Activated B cell treated with CpG ODN at 0.5 μM for 24 hours (primary cell): ENCODE data around the gene ABCA1. TPM values are rescaled to one million over a fixed set of nuclear protein-coding genes. Genes with fewer than 3 reads are reported as not detected.

Experiments used
- ATAC-seq: fragments of 200-7000 bp; cut with Tn5 transposase; one replicate; pipeline ENCODE4 v1.10.0; 2021; ENCODE audit warnings: low read depth, mild to moderate bottlenecking, moderate library complexity
- CTCF ChIA-PET: fragments of 350-600 bp; sonication (Branson Sonifier 250); formaldehyde crosslinking; loops from one replicate; lab custom pipeline; 2021; ENCODE audit warnings: antibody characterized with exemption; lab: Charles Lee
- POLR2A ChIA-PET: fragments of 350-600 bp; sonication (Branson Sonifier 250); formaldehyde crosslinking; loops from one replicate; lab custom pipeline; 2021; ENCODE audit warnings: antibody characterized with exemption; lab: Charles Lee
- DNase-seq: peaks from one replicate; pipeline ENCODE4 v3.0.0; 2022
- H3K27ac Mint-ChIP-seq: one replicate; pipeline ENCODE4 v1.8.0; 2020; ENCODE audit warnings: mixed read lengths
- H3K27me3 Mint-ChIP-seq: one replicate; pipeline ENCODE4 v1.8.0; 2021; ENCODE audit warnings: mixed read lengths
- H3K36me3 Mint-ChIP-seq: one replicate; pipeline ENCODE4 v1.8.0; 2021; ENCODE audit warnings: low read depth, mixed read lengths
- H3K4me1 Mint-ChIP-seq: one replicate; pipeline ENCODE4 v1.8.0; 2021; ENCODE audit warnings: mixed read lengths
- H3K4me3 Mint-ChIP-seq: one replicate; pipeline ENCODE4 v1.8.0; 2020; ENCODE audit warnings: mild to moderate bottlenecking, mixed read lengths
- H3K9me3 Mint-ChIP-seq: one replicate; pipeline ENCODE4 v1.8.0; 2020; ENCODE audit warnings: mixed read lengths
- CTCF ChIP-seq: fragments of 200-600 bp; IDR thresholded peaks from one replicate; pipeline ENCODE4 v1.8.0; 2022; ENCODE audit warnings: antibody characterized with exemption, mild to moderate bottlenecking
- intact Hi-C: fragments of 100-400 bp; cut with micrococcal nuclease; formaldehyde crosslinking; loops from one replicate; pipeline ENCODE4 v1.15.1; 2024
- total RNA-seq: library from RNA; stranded (reverse); gene quantifications from 2 replicates; pipeline ENCODE4 v1.2.3, GENCODE V29; 2022

ABCA1 gene
- total RNA-seq, 1 donor from 2014 or later: 2.3 TPM

- H3K4me1 Mint-ChIP-seq: peaks cover 3% of the 10 kb centered on the region
- ChIA-PET POLR2A (no interaction called here), CTCF (interaction anchor here (1.7 kb wide), 1 partner anchor 14 kb away, joined by 6 read pairs; no protein-coding TSS in a partner anchor)
- no peaks in the 10 kb centered on the region for H3K9me3 Mint-ChIP-seq
- H3K36me3 Mint-ChIP-seq: peaks cover 72% of the 10 kb centered on the region
- DNase-seq (no peak), ATAC-seq (no peak)
- H3K27me3 Mint-ChIP-seq: no peaks in the 10 kb centered on the region
- H3K27ac Mint-ChIP-seq: no peak overlapping the region
- TF ChIP-seq CTCF: no peak
- intact Hi-C loops: no loop called here
- no peak overlapping the region for H3K4me3 Mint-ChIP-seq
Observed at GRCh38 chr9:104876587-104876986, 51.4 kb downstream of the ABCA1 start.

- ATAC-seq (no peak), DNase-seq (no peak)
- H3K4me1 Mint-ChIP-seq: peaks cover 3% of the 10 kb centered on the region
- H3K36me3 Mint-ChIP-seq: peaks cover 68% of the 10 kb centered on the region
- H3K27me3 Mint-ChIP-seq: no peaks in the 10 kb centered on the region
- ChIA-PET POLR2A (no interaction called here), CTCF (interaction anchor here (1.7 kb wide), 1 partner anchor 13 kb away, joined by 6 read pairs; no protein-coding TSS in a partner anchor)
- TF ChIP-seq CTCF: no peak
- no peak overlapping the region for H3K27ac Mint-ChIP-seq
- intact Hi-C loops: no loop called here
- H3K9me3 Mint-ChIP-seq: no peaks in the 10 kb centered on the region
- no peak overlapping the region for H3K4me3 Mint-ChIP-seq
Observed at GRCh38 chr9:104875897-104876296, 52.1 kb downstream of the ABCA1 start.

GRCh38 chr9:104875320-104875719 lies 52.6 kb downstream of the ABCA1 start:
- intact Hi-C loops: no loop called here
- DNase-seq: no peak
- Mint-ChIP-seq H3K36me3 (peaks cover 67% of the 10 kb centered on the region), H3K9me3 (no peaks in the 10 kb centered on the region), H3K27ac (no peak overlapping the region), H3K4me1 (peaks cover 3% of the 10 kb centered on the region), H3K27me3 (no peaks in the 10 kb centered on the region), H3K4me3 (no peak overlapping the region)
- CTCF ChIA-PET: interaction anchor here (1.7 kb wide), 1 partner anchor 12 kb away, joined by 6 read pairs; no protein-coding TSS in a partner anchor
- POLR2A ChIA-PET: no interaction called here
- TF ChIP-seq CTCF: no peak
- no peak for ATAC-seq

GRCh38 chr9:104873489-104873850 lies 54.5 kb downstream of the ABCA1 start:
- Mint-ChIP-seq H3K4me3 (no peak overlapping the region), H3K27me3 (no peaks in the 10 kb centered on the region), H3K9me3 (no peaks in the 10 kb centered on the region), H3K36me3 (peaks cover 53% of the 10 kb centered on the region), H3K4me1 (peaks cover 19% of the 10 kb centered on the region), H3K27ac (no peak overlapping the region)
- POLR2A ChIA-PET: no interaction called here
- intact Hi-C loops: no loop called here
- CTCF ChIA-PET: interaction anchor here (0.8 kb wide), 1 partner anchor 10 kb away, joined by 3 read pairs; no protein-coding TSS in a partner anchor
- TF ChIP-seq CTCF: no peak
- ATAC-seq (no peak), DNase-seq (no peak)

GRCh38 chr9:104872656-104873488 lies 55.1 kb downstream of the ABCA1 start:
- Mint-ChIP-seq H3K27ac (no peak overlapping the region), H3K36me3 (peaks cover 51% of the 10 kb centered on the region), H3K4me1 (peaks cover 25% of the 10 kb centered on the region), H3K27me3 (no peaks in the 10 kb centered on the region), H3K4me3 (no peak overlapping the region), H3K9me3 (no peaks in the 10 kb centered on the region)
- ATAC-seq (no peak), DNase-seq (no peak)
- TF ChIP-seq CTCF: no peak
- CTCF ChIA-PET: interaction anchor here (0.8 kb wide), 1 partner anchor 9 kb away, joined by 3 read pairs; no protein-coding TSS in a partner anchor
- intact Hi-C loops: no loop called here
- POLR2A ChIA-PET: no interaction called here
